ENCODE data around the gene NABP1.

NABP1 gene

DNA sequence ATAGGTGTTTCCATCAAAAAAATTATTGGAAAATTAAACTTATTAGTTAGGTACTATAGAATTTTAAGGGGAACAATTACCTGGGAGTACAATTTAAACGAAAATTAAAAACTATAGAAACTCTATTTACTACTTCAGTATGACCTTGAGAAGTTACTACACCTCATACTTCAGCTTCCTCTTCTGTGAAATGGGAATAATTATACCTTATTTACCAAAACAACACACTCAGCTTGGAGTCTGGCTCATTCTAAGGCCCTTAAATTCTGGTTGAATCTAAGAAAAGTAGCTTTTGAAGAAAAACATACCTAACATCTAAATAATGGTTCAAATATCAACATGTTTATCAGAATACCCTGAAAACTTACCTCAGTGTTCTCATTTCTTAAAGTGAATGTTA lies 2.7 kb downstream of the NABP1 start:
- DNase-seq (ENCODE audit: low read depth): no peak

DNA sequence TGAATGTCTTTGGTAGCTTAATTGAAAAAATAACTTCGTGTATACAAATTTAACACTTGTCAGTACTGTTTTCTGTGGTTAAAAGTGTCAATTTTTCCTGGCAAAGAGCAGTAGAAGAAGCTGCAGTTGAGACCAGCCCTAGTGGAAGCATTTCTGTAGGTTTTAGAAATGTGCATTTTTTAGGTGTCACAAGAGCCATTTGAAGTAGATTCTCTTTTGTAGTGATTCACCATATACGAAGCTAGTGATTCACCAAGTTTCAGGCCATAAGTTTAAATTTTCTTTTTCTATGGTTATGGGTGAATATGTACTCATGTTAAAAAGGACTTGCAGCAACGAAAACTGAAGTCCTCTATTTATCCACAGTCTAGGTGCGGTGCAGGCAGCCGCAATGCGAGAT lies 4.2 kb downstream of the NABP1 start:
- DNase-seq (ENCODE audit: low read depth): no peak

DNA sequence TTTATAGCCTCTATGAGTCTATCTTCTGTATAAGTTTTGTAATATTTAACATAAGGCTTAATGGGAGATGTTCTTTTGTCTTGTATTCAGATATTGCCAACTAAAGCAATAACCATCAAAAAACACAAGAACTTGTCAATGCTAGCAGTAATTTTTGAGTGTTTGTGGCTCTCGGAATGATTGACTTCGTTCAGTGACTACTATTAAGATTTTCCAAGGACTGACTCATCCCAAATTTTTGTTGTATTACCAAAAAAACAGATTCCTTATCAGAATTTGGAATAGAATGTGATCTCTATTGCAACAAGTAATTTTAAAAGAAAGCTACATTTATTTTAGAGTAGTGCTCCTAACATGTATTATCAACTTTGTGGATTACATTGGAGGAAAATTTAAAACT lies 8.1 kb downstream of the NABP1 start:
- DNase-seq (ENCODE audit: low read depth): no peak

DNA sequence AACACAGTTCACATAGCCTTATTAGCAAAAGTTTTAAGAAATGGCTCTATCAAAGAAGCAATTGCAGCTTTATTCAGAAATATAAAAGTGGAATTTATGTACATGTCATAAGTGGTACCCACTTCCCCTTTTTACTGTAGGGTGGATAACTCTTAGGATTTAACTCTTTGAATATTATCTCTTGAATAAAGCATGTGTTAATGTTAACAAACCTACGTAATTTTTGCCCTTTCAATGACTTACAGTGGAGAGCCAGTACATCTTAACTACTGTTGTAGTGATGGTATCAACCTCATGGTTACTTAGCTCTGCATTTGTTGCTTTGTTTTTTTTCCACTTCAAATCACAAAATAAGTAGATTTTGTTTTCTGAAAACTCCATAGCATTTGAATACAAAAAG lies 8.8 kb downstream of the NABP1 start:
- DNase-seq (ENCODE audit: low read depth): no peak

DNA sequence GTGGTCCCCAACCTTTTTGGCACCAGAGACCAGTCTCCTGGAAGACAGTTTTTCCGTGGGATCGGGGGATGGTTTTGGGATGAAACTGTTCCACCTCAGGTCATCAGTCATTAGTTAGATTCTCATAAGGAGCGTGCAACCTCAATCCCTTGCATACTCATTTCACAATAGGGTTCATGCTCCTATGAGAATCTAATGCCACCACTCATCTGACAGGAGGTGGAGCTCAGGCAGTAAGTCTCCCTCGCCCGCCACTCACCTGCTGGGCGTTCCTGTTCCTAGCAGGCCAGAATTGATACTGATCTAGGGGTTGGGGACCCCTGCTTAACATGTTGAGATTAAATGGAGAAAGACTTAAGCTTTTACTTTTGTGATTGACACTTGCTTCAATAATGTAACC lies 9.9 kb downstream of the NABP1 start:
- no peak for DNase-seq (ENCODE audit: low read depth)

DNA sequence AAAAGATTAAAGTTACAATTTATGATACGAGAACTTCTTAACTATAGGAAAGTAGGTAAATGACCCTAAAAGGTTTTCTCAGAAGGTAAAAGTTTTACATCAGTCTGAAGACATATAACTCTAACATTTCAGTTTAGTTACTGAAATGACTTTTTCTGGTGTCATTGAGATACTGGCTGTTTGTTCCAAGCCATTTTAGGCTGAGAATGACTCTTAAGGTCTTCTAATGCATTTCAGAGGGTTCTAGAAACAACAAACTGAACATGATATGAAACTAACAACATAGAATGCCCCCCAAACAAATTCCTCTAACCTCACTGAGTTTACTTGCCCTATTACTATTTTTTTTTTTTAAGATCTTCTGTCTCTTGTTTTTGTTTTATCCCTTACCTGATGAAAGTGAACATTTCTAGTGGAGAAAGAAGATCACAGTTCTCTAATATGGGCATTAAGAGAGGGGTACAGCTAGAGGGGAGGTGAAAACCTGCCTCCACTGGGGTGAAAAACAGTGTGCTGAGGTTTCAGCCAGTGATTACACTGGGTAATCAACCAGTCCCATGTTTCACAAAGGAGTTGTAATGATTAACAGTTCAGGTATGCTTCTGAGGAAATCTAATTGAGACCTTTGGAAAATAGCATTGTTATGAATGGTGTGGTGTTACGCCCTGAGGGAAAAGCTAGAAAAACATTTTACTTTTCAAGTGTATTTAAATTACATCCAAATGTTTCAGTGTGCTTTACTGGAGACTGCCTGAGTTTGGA lies 11.2 kb downstream of the NABP1 start:
- no peak for DNase-seq (ENCODE audit: low read depth)

DNA sequence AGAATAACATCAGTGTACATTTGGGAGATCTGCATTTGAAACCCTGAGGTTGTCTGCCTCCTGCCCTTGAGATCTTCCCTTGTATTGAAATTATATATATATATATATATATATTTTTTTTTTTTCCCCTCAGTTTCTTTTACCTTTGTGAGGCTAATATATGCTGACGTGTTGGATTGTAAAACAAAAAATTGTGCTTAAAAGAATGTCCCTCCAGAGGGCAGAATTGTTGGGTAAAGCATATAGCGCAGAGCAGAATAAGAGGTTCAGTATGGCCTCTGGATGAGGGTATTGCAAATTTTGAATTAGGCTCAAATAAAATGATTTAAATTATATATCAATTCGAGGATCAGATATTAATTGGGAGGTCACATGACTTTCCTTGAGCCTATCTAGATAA lies 12.4 kb downstream of the NABP1 start:
- no peak for DNase-seq (ENCODE audit: low read depth)

DNA sequence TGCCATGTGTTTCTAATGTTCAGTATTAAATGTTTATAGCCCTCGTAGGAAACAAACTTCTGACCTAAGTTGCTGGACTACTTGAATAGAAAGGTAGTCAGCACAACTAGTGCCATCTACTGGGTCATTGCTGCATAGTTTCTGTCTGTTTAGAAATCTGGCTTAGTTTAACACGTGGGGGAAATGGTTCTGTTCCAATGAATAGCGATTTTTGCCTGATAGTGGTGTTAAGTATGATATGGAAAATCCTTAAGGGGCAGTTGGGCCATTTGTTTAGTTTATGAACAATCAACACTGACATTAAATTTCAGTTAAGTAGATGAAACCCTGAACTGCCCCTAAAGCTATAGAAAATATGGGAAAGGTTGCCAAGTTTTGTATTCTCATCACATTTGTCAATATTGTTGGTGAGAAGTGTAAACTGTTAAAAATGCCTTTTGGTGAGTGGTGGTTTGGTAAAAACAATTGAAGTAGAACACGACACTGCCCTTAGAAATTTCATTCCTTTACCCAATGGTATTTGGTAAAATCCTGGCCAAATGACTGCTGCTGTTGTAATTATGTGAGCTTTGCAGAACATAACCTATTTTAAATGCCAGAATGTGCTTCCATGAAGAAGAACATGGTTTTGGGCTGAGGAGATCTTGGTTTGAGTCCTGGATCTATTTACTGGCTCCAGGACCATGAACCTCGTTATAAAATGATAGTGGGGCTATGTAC lies 13.2 kb downstream of the NABP1 start:
- DNase-seq (ENCODE audit: low read depth): peak; percentile 33

DNA sequence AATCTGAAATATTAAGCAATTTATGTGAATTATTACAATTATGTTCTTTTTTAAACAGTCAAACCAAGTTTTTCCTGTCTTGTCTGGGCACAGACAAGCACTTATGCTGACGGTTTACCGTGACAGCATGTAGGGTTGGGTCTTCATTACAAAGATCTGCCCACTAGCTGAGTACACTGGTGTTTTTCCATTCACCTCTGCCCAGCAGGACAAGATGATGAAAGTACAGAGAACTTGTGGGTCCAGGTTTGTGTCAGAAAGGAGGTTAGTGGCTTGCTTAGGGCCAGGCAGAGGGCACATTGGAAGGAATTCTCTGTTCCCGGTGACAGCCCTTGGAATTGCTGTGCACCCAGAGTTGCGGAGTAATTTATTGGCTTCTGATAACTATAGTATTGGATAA lies 14.0 kb downstream of the NABP1 start:
- no peak for DNase-seq (ENCODE audit: low read depth)

DNA sequence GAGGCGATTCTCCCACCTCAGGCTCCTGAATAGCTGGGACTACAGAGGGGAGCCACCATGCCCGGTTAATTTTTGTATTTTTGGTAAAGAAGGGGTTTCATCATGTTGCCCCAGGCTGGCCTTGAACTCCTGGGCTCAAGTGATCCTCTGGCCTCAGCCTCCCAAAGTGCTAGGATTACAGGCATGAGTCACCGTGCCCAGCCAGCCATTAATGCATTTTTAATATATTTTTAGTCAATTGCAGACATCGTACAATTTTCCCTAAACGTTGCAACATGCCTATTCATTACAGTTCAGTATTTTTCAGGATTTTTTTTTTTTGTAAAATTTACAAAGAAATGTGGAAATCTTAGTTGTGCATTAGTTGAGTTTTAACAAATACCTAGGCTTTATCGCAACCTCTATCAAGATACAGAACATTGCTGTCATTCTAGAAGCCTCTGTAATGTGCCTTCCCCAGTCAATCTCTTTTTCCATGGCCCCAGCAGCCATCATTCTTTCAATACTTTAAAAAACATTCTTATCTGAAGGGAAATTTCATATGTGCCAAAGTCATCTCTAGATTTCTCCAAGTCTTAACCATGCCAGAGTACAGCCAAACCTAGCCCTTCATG lies 14.7 kb downstream of the NABP1 start:
- DNase-seq (ENCODE audit: low read depth): no peak

DNA sequence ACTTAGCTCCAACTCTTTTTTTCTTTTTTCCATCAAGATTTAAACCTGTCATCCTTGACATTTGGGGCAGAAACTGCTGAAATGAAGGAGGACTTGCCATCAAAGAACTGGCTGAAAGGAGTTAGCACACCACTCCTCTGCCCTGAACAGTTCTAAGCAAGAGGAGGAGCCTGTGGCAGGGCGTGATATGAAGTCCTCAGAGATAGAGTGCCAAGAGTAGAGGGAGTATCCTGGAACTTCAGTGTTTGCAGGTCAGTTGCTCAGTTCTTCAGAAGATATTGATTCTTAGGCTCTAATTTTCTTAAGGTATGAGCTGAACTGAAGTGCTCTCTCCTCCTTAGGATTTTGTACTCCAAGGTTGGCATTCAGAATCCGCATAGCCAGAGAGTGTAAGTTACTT lies 15.2 kb downstream of the NABP1 start:
- DNase-seq (ENCODE audit: low read depth): no peak

DNA sequence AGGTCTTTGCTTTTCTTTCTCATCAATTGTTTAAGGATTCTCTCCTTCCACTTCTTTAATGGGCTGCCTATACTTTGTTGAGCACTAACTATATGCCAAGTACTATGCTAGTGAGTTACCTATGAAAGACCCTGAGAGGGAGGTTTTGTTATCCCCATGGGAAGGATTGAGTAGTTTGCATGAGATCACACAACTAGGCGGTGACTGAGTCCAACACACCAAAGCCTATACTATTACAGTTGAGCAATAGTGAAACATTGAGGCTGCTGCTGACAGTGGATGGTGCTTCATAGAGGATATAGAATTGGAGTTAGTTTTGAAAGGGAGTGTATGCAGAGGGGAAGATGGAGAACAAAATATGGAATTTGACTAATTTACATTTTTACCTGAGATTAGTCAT lies 15.8 kb downstream of the NABP1 start:
- no peak for DNase-seq (ENCODE audit: low read depth)

DNA sequence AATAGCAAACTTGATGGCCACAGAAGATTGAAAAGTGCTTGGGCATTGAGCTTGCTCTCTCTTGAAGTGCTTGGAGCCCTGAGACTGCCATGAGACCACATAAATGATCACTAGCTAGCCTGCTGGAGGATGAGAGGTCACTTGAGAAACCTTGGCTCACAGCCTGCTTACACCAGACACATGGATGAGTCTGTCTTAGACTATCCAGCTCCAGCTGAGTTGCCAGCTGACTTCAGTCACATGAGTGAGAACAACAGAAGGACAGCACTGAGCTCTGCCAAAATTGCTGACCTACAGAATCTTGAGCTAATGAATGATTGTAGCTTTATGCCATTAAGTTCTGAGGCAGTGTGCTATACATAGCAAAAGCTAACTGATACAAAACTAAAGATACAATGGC lies 18.1 kb downstream of the NABP1 start:
- DNase-seq (ENCODE audit: low read depth): no peak

DNA sequence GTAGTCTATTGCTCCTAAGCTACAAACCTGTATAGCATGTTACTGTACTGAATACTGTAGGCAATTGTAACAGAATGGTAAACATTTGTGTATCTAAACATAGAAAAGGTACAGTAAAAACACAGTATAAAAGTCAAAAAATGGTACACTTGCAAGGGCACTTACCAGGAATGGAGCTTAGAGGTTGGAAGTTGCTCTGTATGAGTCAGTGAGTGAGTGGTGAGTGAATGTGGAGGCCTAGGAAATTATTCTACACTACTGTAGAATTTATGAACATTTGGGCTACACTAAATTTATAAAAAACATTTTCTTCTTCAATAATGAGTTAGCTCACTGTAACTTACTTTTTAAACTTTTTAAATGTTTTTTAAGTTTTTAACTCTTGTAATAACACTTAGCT lies 19.0 kb downstream of the NABP1 start:
- no peak for DNase-seq (ENCODE audit: low read depth)

DNA sequence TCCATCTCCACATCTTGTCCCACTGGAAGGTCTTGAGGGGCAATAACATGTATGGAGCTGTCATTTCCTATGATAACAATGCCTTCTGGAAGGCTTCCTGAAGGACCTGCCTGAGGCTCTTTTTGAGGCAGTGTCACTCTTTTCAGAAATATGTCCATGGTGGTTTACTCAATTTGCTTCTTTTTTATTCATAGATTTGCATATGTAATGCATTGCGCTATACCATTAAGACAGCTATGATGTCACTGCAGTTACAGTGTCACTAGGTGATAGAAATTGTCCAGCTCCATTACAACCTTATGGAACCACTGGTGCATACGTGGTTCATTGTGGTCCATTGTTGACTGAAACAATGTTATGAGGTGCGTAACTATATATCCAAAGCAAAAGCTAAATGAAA lies 19.9 kb downstream of the NABP1 start:
- DNase-seq (ENCODE audit: low read depth): no peak

DNA sequence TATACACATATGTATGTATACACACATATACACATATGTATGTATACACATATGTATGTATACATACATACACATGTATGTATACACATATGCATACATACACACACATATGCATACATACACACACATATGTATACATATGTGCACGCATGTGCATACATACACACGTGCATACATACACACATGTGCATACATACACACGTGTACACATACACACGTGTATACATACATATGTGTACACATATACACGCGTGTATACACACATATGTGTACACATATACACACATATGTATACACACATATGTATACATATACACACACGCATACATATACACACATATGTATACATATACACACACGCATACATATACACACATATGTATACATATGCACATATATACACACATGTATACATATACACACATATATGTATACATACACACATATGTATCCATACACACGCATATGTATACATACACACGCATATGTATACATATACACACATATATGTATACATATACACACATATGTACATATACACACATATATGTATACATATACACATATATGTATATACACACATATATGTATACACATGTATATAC lies 21.5 kb downstream of the NABP1 start:
- no peak for DNase-seq (ENCODE audit: low read depth)

DNA sequence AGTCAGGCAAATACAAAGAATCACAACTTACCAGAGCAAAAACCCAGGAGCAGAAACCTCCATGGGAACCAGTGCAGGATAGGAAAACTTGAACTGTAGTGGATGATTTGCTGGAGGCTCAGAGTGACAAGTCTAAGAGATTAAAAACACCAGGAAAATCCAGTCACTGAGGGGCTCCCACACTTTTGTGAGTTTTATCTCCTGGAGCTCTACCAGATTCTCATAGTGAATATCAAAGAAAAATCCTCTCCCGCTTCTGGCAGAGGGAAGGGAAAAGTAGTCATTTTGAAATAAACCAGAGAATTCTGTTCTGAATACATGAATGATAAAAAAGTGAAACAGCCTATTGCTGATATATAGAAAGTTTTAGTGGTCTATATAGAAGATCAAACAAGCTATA lies 23.1 kb downstream of the NABP1 start:
- DNase-seq (ENCODE audit: low read depth): no peak

DNA sequence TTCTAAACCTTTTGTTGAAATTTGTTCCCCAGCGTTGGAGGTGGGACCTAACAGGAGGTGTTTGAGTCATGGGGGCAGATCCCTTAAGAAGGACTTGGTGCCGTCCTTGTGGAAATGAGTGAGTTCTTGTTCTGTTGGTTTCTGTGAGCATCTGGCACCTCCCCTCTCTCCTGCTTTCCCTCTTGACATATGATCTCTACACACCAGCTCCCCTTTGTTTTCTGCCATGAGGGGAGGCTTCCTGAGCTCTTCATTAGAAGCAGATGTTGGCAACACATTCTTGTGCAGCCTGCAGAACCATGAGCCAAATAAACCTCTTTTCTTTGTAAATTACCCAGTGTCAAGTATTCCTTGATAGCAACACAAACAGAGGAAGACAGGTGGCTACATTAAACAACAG lies 23.8 kb downstream of the NABP1 start:
- DNase-seq (ENCODE audit: low read depth): no peak

DNA sequence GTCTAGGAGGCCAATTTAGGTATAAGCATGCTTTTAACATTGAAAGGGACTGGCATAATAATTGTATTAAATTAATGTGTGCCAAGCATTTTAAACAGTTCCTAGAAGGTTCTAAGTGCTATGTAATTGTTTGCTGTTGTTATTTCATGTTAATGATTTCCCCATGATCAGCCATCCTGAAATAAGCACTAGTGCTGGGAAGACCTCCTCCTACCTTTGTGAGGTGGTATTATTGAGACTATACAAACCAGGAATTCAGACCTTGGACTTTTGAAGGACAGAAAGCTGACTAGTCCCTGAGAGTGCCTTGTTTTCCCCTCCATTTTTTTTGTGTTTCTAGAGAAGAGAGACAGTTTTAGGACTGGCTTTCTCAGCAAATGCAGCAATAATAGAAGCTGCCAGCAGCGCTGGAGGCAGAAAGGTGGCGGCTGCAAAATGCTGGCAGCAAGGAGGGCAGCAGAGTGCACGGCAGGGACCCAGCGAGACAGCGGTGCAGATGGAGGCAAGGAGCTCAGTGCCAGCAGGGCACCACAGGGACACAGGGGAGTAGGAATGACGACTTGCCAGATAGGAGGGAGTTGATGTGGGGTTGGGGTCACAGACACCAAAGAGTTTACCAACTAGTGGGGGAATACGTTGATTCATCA lies 25.3 kb downstream of the NABP1 start:
- DNase-seq (ENCODE audit: low read depth): no peak

DNA sequence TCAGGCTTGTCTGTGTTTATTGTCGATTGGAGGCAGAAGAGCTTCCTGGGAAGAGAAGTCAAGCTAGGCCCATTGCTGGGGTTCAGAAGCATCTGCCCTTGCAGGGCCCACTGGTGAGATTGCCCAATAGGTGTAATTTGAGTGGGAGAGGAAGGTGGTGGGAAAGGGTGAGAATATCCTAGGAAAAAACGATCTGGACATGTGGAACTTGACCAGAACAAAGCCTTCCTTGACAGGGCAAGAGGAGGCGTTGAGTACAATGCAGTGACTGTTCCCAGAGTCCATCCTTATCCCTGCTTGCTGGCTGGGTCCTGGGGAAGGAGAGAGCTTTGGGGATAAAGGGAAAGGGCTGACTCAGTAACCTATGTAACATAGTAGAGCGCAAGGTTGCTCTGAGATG lies 27.1 kb downstream of the NABP1 start:
- DNase-seq (ENCODE audit: low read depth): no peak

DNA sequence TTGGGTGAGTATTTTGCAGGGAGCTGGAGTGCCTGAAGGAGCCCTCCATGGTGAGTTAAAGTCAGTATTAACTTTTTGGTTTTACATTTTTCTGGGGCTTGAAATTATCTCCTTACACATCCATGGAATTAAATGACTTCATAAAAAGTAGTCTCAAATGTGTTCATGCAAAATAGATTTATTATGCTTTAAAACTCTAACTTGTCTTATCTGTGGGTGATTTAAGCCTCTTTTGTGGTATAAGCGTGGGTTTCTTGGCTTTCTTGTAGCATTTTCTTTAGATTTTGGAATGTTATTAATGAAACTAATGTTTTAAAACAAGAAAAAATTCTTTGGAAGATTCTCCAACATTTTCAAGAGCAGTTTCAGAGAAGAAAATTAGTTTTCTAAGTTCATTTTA lies 27.8 kb downstream of the NABP1 start:
- no peak for DNase-seq (ENCODE audit: low read depth)

DNA sequence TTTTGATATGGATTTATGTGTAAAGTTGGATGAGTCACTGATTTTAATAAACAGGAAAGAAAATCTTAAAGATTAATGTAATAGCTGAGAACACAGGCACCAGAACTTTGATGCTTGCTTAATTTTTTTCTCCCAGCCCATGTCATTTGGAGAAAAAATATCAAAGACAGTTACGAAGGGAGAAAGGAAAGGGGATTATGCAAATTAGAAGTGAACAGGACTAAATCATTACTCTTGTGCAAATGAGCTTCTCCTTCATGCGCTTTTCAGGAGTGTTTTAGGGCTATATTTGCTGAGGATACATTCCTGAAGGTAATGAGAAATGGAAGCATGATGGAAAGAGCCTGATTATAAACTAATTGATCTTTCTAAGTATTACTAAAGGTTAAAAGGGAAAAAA lies 28.9 kb downstream of the NABP1 start:
- DNase-seq (ENCODE audit: low read depth): no peak

DNA sequence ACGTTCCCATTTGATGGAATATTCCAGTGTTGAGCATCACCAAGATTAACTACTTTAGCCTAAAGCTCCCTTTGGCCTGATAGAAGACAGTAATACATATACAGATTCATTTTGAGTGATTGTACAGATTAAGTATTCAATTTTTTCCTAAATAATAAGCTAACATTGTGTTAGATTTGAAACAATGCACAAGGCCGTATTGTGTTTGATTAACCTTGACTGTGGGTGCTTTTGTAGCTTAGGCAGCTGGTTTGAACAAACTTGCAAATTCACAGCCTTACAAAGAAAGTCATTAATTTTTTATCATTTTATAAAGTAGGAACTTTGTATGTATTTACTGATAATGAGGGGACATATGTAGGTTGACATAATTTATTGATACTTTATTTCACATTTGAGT lies 29.6 kb downstream of the NABP1 start:
- no peak for DNase-seq (ENCODE audit: low read depth)

All from activated gamma-delta T cell treated with anti-CD3 and anti-CD28 coated beads, Interleukin-2, amount 50 U/mL, for 16 hours (primary cell).